Measurements from ENCODE around the gene SLC19A1.
A peak's percentile ranks its signal among the peaks of the same experiment; 100 is the strongest.
"Not testable (repeated sequence)": the region's sequence is repeated elsewhere in the genome, so short reads cannot be mapped to it uniquely, and the experiment has no call there.

Gene SLC19A1

DNA sequence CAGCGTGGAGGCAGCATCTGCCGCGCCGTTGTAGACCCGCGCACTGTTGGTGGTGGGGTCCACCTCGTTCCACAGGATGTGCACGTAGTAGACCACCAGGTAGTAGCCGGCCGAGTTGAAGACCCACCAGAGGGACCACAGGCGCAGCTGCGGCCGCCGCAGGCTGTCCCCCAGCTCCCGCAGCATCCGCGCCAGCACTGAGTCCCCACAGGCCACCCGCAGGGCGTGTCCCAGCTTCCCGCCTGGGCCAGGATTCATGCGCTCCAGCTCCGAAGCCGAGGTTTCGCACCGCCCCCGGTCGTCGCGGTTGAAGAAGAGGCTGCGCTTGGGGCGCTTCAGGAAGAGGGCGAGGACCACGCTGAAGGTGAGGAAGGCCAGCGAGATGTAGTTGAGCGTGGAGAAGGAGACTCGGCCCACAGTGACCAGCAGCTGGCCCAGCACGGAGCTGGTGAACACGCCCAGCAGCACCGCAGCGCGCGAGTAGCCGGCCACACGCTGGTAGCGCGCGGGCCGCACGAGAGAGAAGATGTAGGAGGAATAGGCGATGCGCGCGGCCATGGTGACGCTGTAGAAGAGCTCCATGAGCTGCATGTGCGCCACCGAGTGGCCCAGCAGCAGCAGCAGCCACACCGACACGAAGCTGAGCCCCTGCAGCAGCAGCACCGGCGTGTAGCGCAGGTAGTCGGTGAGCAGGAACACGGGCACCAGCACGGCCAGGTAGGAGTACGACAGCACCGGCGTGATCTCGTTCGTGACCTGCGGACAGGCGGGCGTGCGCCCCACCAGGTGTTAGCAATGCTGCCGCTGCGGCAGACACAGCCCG, 10.6 kb downstream of the SLC19A1 start:
- no peak for DNase-seq

- not testable (repeated sequence) for DNase-seq
Measured at GRCh38 chr21:45531114-45531392, 11.2 kb downstream of the SLC19A1 start.

GRCh38 chr21:45530423-45531113, 11.7 kb downstream of the SLC19A1 start:
- no peak for DNase-seq

GRCh38 chr21:45529785-45530422, 12.3 kb downstream of the SLC19A1 start:
- DNase-seq = no peak

- no peak for DNase-seq
Measured at GRCh38 chr21:45528981-45529784, 13.1 kb downstream of the SLC19A1 start.

DNA sequence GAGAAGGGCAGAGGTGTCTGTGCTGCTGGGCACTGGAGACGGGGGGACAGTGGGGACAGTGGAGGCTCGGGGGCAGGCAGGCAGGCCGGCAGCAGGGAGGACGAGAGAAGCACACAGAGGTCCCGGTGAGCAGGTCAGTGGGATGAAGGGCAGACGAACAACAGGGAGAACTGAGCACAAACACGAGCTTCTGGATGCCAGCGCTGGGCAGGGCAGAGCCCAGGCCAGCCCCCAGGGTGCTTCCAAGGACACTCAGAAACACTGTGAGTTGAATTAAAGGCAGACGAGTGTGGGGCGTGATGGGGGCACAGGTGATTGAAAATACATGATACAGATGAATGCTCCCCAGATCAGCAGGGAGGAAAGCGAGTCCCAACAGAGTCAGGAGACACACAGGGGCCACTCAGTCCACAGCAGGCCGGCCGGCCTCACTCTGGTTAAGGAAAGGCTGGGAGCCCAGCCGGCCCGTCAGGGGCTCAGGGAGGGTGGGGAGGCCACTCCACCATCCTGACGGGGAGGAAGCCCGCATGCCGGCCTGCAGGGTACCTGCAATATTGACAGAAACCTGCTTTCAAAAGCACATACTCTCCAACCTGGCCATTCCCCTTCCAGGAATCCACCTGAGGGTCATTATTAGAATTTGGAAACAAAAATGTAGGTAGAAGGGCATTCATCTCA, 14.1 kb downstream of the SLC19A1 start:
- no peak for DNase-seq

DNA sequence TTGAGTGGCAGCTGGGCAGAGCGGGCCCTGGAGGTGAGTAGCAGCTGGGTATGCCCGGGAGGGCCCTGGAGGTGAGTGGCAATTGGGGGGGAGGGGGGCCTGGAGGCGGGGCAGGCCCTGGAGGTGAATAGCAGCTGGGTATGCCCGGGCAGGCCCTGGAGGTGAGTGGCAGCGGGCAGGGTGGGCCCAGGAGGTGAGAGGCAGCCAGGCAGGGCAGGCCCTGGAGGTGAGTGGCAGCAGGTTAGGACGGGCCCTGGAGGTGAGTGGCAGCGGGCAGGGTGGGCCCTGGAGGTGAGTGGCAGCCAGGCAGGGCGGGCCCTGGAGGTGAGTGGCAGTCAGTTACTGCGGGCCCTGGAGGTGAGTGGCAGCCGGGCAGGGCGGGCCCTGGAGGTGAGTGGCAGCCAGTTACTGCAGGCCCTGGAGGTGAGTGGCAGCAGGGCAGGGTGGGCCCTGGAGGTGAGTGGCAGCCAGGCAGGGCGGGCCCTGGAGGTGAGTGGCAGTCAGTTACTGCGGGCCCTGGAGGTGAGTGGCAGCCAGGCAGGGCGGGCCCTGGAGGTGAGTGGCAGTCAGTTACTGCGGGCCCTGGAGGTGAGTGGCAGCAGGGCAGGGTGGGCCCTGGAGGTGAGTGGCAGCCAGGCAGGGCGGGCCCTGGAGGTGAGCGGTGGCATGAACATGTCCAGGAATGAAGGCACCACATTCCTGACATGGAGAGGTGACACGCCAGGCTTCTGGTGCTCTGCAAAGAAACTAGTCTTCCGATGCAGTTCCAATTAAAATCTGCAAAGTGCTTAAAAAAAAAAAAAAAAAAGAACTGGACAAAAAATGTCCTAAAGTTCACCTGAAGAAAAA, 14.9 kb downstream of the SLC19A1 start:
- not testable (repeated sequence) for DNase-seq

DNA sequence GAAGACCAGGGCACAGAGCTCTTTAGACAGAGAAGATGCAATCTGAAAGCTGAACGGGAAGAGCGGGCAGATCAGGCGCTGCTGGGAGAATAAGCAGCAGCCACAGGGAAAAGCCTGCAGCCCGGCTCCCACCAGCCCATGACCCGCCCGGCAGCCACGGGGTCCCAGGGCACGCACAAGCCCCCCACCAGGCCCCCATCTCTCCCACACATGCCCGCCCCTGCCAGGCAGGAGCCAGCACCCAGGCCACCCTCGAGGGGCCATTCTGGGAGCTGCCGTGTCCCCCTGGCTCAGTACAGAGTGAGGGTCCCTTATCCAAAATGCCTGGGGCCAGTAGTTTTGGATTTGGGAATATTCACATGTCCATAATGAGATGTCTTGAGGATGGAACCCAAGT, 16.3 kb downstream of the SLC19A1 start:
- DNase-seq = no peak

DNA sequence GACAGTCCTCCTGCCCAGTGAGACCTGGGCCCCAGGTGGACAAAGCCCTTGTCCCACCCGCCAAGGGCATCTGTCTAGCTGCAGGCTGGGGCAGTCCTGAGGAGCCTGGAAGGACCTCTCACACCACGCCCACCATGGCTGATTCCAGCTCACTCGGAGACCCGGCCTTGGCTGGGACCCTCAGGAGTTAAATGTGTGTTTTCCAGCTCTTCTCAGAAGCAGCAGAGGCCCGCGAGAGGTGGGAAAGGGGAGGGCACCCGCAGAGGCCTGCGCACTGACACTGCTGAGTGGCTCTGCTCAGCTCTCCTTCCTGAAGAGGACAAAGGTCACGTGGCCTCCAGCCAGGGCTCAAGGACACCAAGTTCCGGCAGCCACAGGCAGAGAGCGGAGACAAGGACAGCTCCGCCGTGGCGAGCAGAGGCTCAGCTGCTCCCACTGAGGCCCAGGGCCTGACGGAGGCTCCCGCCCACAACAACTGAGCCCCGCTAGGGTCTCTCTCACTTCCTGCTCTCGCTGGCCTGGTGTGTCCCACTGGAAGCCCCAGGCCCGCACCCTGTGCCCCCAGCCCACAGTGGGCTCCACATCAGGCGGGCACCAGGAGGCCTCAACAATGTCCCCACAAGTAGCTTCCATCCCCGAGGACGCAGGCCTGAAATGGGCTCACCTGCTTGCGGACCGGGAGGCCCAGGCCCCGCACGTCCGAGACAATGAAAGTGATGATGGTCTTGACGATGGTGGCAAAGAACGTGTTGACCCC, 16.9 kb downstream of the SLC19A1 start:
- no peak for DNase-seq

DNA sequence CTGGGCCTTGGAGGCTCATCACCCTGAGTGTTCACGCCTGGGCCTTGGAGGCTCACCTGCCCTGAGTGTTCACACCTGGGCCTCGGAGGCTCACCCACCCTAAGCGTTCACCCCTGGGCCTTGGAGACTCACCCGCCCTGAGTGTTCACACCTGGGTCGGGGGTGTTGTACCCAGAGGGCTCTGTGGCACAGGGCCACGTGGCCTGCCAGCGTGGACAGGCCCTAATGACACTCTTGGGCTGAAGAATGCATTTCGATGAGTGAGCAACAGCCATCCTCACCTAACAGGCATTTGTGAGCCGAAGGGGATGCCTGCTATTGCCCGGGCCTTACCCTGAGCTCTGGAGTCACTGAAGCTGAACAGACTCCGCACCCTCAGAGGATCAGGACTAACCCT, 17.5 kb downstream of the SLC19A1 start:
- DNase-seq = no peak

DNA sequence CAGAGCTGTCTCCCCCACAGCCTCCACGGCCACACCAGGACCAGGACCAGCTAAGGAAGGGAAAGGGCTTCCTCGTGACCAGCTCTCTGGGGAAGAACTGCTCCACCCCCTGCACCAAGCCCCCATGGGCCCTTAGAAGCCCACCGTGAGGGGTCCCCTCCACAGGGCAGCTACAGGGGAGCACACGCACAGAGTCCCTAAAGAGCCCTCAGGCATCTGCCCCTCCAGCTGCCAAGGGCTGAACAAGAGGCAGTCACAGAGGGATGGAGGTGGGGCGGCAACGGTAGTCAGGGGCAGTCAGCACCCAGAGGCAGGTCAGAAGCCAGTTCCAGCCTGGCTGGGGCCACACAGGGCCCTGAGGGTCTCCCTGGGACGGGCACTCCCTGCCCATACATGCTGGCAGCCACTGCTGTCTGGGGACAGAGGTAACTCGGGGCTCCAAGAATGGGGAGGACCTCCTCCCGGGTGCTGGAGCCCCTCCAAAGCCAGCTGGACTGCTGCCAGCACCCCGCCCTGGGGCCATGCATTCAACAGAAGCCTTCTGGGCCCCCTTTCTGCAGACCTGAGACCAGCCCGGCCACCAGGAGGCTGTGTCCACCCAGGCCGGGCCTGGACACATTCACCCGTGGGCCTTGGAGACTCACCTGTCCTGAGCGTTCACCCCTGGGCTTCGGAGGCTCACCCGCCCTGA, 18.7 kb downstream of the SLC19A1 start:
- no peak for DNase-seq

GRCh38 chr21:45522986-45523385, 19.3 kb downstream of the SLC19A1 start:
- no peak for DNase-seq

GRCh38 chr21:45522381-45522780, 19.9 kb downstream of the SLC19A1 start:
- DNase-seq = no peak

- no peak for DNase-seq
Measured at GRCh38 chr21:45521241-45521640, 21.0 kb downstream of the SLC19A1 start.

DNA sequence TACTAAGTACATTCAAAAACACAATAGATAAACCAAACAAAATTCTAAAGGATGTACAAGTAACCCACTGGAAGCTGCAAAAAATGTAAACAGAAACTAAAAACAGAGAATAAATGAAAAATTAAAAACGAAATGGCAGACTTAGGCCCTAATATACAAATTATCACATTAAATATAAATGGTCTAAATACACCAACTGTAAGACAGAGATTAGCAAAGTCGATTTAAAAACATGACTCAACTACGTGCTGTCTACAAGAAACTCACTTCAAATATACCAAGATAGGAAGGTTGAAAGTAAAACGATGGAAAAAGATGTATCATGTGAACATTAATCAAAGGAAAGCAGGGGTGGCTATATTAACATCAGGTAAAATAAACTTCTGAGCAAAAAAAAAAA, 23.1 kb downstream of the SLC19A1 start:
- no peak for DNase-seq

GRCh38 chr21:45518742-45519141, 23.5 kb downstream of the SLC19A1 start:
- no peak for DNase-seq

DNA sequence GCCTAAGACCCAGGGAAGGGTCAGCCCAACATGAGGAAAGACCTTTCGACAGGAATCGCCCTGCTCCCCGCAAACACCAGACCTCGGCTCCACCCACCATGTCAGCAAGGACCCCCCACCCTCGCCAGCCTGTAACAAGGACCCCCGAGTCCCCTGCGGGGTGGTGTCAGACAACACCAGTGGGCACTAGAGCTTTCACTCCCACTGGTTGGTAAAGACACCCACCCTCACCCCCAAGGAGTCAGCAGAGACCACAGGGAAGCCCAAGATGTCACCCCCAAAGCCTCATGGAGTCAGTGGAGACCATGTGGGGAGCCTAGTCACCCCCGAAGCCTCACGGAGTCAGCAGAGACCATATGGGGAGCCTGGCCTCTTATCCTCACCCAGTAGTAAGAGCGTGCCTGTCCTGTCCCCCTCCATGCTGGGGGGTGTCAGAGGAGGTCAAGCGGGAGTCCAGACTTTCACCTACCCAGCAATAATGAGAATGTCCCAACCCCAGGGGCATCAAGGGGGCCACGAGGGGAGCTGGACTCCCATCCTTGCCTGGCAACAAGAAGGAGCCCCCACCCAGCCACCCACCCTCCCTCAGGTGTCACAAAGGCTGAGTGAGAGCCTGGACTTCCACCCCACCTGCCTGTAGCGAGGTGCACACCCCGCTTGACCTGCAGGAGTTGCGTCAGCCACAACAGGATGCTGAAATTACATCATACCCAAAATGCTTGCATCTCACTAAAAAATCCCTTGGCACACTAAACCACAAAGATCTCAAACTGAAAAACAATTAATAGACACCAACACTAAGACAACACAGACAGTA, 24.8 kb downstream of the SLC19A1 start:
- peak; percentile 80 for DNase-seq

GRCh38 chr21:45516671-45517151, 25.5 kb downstream of the SLC19A1 start:
- no peak for DNase-seq

DNA sequence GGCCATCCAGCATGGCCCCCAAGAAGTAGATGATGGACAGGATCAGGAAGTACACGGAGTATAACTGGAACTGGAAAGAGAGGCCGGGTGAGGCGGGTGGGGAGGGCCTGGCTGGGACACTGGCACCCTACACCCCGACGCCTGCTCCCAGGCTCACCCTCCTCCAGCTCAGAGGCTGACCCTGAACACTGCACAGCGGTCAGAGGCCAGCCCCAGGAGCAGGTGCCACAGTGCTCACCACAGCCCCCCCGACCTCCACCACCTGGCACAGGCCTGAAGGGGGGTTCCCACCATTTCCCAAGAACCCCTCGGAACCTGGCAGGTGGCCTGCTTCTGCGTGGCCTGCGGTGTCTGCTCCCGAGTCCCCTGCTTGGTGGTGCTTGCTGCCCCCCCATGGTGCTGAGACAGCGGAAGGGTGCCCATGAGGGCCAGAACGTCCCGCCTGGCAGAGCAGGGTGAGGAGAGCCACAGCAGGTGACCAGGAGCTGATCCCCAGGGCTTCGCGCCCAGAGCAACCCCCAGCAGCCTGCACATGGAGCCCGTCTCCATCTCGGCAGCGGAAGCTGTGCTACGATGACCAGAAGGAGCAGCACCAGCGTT, 26.1 kb downstream of the SLC19A1 start:
- no peak for DNase-seq

Data from activated CD4-positive, alpha-beta T cell treated with anti-CD3 and anti-CD28 coated beads, Interleukin-2, Interleukin-6, amounts not matched to agents 100 ng/mL and 50 ng/mL, durations not matched to agents 16 hours and 8 hours (primary cell).